ENCODE measurements around the gene NEBL.
"Not testable (repeated sequence)": the region's sequence is repeated elsewhere in the genome, so short reads cannot be mapped to it uniquely, and the experiment has no call there.

The NEBL gene

GRCh38 chr10:20897146-20897825 lies at the start of gene NEBL:
Gene NEBL (minus strand): TSS chr10:20897311. CDS start chr10:20897205, 106 bp downstream.
- no peak for DNase-seq

DNA sequence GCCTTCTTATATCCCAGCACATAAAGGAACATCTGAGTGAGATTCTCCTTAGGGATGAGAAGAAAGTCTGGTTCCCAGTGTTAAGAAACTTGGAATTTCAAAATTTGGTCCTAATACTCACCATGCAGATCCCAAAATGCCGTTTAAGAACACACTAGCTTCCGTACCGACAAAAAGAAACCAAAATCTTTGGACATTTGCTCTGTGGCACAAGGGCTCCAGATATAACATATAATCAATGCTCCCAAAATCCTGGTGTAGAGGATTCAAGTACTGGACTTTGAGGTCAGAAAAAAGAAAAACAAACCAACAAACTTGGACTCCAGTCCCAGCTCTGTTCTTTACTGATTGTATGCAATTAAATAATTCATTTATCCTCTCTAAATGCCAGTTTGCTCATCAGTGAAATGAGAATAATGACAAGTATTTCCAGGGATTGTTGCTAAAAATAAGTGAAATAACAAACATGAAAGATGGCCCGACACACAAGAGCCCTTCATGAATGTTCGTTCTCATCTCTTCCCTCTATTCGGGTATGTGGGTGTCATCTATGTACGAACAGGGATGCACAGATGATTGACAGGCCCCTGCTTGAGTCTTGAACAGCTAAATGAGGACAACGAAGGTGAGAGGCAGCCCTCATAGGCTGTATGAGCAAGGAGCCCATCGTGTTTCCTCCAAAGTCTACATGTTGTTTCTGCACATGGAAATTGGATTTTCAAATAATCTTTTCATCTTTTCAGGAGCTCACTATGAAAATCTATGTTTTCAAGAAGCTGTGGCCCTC lies 48.6 kb upstream of the NEBL start:
- DNase-seq = no peak

DNA sequence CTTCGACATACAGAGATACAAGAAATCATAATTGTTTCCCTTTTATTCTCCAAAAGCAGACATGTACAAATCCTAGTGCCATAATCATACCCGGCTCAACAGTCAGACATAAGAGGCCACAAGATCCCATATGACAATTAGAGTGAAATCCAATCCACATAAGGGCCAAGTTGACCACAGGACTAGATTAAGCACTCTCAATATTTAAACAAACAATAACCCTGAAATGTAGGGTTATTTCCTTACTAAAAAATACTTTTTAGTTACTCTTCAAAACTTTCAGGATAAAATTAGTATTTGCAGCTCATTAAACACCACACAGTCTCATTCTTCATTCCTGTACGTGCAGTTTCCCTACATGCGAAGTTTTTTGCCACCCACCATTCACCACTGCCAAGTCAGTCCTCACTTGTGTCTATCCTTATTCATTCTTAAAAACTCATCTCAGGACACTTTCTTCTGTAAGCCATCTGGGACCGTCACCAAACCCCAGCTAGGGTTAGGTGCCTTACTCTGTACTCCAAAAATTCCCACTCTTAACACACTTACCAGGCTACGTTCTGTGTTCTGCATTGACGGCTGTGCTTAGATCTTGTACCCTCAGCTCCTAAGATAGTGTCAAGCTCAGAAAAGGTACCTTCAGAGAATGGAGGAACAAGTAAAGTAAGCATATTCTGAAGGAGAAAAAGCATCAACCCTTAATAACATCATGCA lies 47.8 kb upstream of the NEBL start:
- no peak for DNase-seq

DNA sequence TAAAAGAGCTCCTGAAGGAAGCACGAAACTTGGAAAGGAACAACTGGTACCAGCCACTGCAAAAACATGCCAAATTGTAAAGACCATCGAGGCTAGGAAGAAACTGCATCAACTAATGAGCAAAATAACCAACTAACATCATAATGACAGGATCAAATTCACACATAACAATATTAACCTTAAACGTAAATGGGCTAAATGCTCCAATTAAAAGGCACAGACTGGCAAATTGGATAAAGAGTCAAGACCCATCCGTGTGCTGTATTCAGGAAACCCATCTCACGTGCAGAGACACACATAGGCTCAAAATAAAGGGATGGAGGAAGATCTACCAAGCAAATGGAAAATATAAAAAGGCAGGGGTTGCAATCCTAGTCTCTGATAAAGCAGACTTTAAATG lies 42.3 kb upstream of the NEBL start:
- DNase-seq = not testable (repeated sequence)

DNA sequence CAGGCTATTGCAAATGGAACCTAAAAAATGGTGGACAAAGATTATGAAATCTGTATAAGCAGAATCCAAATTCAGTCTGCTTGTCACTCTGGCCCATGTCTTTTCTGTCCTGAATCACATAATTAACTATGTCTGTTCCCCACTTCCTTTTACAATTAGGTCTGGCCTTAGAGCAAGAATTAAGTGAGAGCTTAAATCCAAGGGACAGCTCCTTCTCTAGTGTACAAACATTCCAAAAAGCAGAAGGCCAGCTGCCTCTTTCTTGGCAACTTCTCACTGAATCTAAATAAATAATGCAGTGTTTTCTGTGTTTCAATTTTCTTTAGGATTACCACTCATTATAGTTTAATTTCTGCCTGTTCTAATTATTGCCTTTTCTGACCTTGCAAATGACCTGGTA lies 39.3 kb upstream of the NEBL start:
- no peak for DNase-seq

DNA sequence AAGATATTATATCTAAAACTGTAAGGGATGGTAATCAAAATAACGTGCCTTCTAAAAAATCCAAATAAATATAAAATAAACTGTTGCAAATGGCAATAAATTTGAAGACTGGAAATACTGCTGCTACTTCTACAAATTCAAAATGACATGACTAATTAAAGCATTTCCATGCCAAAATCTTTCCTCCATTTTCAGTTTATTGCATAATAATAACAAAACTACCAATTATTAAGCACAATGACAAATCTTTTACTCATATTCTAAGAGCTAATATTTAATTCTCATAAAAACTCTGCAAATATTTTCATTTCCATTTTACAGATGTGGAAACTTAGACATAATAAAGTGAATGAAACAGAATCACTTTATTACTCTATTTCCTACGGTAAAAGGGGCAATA lies 38.8 kb upstream of the NEBL start:
- DNase-seq = no peak

- DNase-seq = no peak
Observed at GRCh38 chr10:20935301-20935700, 38.2 kb upstream of the NEBL start.

DNA sequence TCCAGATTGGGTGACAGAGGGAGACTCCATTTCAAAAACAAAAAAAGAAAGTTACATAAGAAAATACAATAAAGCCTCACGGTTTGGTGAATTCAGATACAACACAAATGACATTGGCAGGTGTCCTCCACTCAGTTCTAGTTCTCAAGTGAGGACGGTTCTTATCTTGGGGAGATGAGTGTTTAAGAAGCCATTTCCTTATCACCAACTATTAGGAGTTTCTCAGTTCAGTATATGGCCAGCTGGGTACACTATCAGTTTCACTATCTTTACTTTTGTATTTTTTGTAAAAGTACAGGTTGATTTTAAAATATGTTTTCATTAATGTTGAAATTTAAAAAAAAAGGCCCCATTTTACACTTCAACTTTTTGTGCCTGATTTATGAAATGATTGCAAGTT lies 36.6 kb upstream of the NEBL start:
- no peak for DNase-seq

DNA sequence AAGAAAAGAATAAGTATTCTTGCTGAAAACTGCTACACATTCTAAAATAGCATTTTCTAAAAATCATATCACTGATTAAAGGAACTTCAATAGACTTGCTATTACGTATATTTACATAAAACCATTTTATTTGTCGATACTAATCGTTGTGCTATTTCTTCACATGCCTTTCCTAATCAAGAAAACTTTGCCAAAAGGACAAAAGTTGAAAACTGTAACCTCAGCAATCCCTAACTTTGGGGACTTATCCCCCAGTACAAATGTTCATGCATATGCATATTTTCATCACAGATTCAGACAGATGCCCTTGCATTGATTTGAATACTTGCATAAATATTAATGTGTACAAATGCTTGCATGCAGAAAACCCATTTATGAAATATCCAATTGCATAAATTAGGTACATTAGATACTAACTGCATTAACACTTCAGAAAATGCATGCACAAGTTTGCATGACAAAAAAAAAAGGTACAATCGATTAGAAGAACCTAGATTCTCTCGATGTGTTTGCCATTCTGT lies 35.6 kb upstream of the NEBL start:
- no peak for DNase-seq

GRCh38 chr10:20931156-20931795 lies 34.2 kb upstream of the NEBL start:
- no peak for DNase-seq

DNA sequence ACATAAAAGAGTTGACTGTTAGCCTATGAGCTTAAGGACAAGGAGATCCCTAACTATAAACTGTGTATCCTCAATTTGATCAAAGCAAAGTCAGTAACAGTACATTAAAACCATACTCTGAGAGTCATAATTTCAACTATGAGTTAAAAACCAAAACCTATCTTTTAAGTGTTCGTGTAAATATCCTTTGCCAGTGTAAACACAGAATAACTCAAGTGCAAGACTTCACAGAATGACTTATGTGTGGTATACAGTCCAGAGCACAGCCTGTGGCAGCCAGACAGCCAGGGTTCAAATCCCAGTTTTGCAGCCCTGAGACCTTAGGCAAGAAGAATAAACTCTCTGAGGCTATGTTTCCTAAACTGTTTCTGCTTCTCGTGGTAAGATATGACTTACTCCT lies 30.3 kb upstream of the NEBL start:
- no peak for DNase-seq

GRCh38 chr10:20922451-20922850 lies 25.3 kb upstream of the NEBL start:
- no peak for DNase-seq

DNA sequence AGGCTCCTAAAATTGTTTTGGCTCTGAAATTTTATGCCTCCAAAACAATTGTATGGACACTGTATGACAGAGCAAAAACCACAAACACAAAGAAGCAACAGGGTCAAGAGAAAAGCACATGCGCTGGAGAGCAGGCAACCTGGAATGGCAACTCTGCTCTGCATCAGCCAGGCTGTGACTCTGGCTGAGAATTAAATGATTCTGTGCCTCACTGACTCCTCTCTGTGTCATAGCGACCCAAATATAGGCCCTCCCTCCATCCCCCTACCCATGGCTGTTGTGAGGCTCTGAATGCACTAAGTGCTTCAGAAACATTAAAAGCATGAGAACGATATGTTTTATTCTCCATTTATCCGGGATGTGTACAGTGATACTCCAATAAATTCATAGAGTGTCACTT lies 24.9 kb upstream of the NEBL start:
- no peak for DNase-seq

DNA sequence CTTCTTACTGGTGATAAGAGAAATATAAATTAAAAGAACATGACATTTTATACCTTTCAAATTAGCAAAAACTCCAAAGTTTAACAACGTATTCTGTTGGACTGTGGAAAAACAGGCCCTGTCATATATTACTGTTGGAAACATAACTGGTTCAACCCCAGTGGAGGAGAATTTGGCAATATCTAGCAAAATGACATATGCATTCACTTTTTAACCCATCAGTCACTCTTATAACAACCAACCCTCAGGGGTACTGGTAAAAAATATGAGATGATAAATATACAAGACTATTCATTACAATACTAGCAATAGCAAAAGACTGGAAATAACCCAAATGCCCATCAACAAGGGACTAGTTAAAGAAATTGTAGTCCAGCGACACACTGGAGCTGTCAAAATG lies 22.9 kb upstream of the NEBL start:
- no peak for DNase-seq

GRCh38 chr10:20919481-20919880 lies 22.4 kb upstream of the NEBL start:
- DNase-seq = no peak

DNA sequence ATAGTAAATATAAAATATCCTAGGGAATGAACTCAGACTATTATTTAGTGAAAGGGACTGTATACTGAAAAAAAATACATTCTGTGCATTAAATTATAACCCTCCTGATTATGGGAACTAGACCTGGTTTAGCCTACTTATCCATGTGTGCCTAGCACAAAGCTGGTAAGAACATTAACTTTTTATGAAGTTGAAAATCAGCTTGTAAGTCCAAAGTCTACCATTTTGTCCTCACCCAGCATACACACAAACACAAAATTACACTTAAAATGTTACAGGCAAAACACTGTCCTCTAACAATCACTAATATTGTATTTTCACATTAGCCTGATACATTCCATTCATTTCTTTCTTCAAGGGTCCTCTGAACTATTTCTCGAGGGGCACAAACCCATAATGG lies 19.9 kb upstream of the NEBL start:
- DNase-seq = no peak

DNA sequence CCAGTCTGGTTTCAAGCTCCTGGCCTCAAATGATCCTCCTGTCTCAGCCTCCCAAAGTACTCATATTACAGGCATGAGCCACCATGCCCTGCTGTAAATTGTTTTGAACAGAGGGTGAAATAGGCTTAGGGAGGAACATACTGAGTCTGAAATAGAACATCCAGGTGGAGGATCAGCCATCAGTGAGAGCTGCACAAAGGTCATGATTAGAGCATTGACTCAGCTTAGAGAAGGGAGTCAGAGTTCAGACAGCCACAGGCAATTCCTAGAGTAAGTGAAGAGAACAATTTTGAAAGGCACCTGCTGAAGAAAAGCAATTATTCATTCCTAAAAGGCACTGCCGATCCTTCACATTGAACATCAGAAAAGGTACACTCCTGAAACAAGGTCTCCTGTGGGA lies 15.9 kb upstream of the NEBL start:
- DNase-seq = no peak

GRCh38 chr10:20911626-20912025 lies 14.5 kb upstream of the NEBL start:
- no peak for DNase-seq

DNA sequence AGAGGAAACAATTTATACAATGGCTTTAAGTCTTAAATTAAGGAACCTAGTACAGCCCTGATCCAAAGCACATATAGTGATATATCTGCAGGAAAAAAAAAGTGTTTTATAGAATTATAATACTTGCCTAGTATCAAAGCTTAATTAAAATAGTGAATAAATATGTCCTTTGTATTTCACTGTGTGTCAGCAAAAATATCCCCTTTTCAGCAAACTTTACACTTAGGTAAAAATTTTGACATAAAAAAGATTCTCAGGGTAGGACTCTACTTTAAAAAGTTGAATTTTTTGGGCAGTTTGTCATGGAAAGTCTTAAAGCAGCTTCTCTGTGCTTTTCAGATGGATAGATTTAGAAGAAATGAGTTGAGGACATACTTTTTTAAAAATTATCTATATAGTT lies 12.7 kb upstream of the NEBL start:
- no peak for DNase-seq

DNA sequence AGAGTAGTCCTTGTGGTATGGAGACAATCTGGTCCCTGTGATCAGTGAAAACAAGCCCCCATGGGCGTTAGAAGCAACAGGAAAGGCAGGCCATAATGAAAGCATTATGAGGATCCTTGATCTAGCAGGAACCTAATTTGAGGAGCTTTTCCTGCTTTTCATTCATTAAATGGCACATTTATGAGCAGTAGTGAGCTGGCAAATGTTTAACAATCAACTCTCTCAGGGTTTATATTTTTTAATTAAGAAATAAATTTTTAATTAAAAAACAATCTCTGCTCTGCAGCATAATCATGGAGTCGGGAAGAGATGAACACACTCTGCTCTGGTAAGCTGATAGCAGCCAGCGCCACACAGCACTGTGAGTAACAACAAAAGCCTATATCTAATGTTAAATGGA lies 11.3 kb upstream of the NEBL start:
- no peak for DNase-seq

DNA sequence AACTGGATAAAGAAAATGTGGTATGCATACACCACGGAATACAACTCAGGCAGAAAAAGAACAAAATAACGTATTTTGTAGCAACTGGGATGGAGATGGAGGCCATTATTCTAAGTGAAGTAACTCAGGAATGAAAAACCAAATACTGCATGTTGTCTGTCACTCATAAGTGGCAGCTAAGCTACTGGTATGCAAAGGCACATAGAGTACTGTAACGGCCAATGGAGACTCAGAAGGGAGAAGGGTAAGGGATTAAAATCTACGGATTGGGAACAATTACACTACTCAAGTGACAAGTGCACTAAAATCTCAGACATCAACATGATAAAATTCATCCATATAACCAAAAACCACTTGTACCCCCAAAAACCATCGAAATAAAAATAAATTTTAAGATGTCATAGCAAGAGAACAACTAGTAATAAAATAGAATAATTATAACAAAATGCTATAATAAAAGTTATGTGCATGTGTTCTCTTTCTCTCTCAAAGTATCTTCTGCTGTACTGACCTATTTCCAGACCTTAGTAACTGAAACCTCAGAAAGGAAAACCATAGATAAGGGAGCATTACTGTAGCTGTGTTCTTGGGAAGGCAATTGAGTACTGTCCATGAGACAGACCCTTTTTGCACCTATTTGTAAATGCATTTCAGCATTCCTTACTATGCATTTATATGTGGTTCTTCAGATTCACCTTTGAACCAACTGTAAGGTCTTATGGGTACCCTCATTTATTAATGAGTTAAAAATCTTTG lies 6.7 kb upstream of the NEBL start:
- DNase-seq = no peak

DNA sequence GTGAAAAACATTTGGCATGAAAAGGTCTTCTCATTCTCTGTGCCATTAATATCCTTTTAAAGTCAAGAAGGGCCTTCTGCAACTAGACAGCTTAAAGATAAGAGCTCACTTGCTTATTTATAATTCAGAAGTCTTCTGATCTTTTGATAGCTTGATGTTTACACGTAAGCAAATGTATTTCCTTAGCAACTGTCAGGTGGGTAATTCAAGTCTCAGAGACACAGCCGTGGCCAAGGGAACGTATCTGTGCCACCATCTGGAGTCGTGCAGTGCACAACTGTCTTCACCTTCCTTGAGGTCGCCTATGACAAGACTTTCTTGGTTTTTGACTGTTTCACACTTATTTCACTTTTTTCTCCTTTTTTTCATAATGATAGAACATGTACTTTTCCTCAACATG lies 4.0 kb upstream of the NEBL start:
- no peak for DNase-seq

Data from CD4-positive, alpha-beta T cell treated with Interleukin-10 for 1 hour (primary cell).